ENCODE measurements around the gene CLEC16A. TPM values are rescaled to one million over a fixed set of nuclear protein-coding genes. Genes with fewer than 3 reads are reported as not detected.

The CLEC16A gene
- total and polyA plus RNA-seq, 9 of the 15 experiments (the other 6 are each of a cell fraction or from before 2014, with no cell fraction given), result 1.00 to 22.3 (median 10.0) TPM

DNA sequence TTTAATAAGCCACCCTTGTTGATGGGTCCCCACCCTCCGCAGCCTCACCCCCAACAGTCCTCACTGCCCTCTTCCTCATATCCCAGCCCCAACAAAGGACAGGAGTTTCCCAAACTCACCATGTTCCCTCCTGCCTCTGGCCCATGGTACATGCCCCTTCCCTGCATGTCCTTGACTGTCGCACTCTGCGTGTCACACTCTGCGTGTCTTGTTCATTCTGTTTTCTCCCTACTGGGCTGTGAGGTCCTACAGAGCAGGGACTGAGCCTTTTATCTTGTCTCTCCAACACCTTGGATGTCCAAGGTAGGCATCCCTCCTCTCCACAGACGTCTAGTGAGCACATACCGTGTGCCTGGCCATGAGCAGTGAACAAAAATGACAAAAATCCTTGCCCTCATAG is 156.9 kb downstream of the CLEC16A start (continued):
- TF ChIP-seq, protein P1, sequence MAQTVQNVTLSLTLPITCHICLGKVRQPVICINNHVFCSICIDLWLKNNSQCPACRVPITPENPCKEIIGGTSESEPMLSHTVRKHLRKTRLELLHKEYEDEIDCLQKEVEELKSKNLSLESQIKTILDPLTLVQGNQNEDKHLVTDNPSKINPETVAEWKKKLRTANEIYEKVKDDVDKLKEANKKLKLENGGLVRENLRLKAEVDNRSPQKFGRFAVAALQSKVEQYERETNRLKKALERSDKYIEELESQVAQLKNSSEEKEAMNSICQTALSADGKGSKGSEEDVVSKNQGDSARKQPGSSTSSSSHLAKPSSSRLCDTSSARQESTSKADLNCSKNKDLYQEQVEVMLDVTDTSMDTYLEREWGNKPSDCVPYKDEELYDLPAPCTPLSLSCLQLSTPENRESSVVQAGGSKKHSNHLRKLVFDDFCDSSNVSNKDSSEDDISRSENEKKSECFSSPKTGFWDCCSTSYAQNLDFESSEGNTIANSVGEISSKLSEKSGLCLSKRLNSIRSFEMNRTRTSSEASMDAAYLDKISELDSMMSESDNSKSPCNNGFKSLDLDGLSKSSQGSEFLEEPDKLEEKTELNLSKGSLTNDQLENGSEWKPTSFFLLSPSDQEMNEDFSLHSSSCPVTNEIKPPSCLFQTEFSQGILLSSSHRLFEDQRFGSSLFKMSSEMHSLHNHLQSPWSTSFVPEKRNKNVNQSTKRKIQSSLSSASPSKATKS (CRISPR knock-in tag; IDR thresholded peaks at IDR 0.05), result no peak
- TF ChIP-seq ZNF23 (CRISPR knock-in tag; IDR thresholded peaks at IDR 0.05) (no peak), ZNF121 (CRISPR knock-in tag; conservative IDR thresholded peaks at IDR 0.05) (no peak), KDM2B (CRISPR knock-in tag; IDR thresholded peaks at IDR 0.05) (no peak), MEF2A (IDR thresholded peaks at IDR 0.05; ENCODE audit: control insufficient read depth, low read depth, low read length) (no peak), U2AF1 (optimal IDR thresholded peaks at IDR 0.05; ENCODE audit: low read depth, low read length) (no peak), RBM34 (IDR thresholded peaks at IDR 0.05; ENCODE audit: borderline replicate concordance, insufficient read depth, low read length) (no peak), XRCC5 (IDR thresholded peaks at IDR 0.05; ENCODE audit: low read depth, low read length) (no peak), SMAD4 (CRISPR knock-in tag; conservative IDR thresholded peaks at IDR 0.05) (0 out of 2 replicates have a peak, but pooled peaks have one; percentile 11), NONO (IDR thresholded peaks at IDR 0.05; ENCODE audit: low read depth in 2 of 2, low read length in 1 of 2) (no peak), ZNF785 (CRISPR knock-in tag; IDR thresholded peaks at IDR 0.05) (no peak), NRF1 (conservative IDR thresholded peaks at IDR 0.05 in 1 of 2, IDR thresholded peaks at IDR 0.05 in 1 of 2) (no peak), ETV1 (tag; conservative IDR thresholded peaks at IDR 0.05; ENCODE audit: low read depth) (peak; percentile 12; the same call in 1 of the 2 replicates), HDGF (IDR thresholded peaks at IDR 0.05) (peak; percentile 58; the same call in 1 of the 2 replicates), EWSR1 (IDR thresholded peaks at IDR 0.05; ENCODE audit: borderline replicate concordance, low read depth, partially characterized antibody) (no peak), SRF (CRISPR knock-in tag; IDR thresholded peaks at IDR 0.05) (0 out of 4 replicates have a peak, but pooled peaks of 1 of the 2 experiments have one; percentile 52), ZNF764 (CRISPR knock-in tag; IDR thresholded peaks at IDR 0.05; ENCODE audit: low read depth) (no peak), PHF20 (IDR thresholded peaks at IDR 0.05; ENCODE audit: partially characterized antibody) (no peak), ELF2 (CRISPR knock-in tag; IDR thresholded peaks at IDR 0.05) (no peak), MXI1 (IDR thresholded peaks at IDR 0.05; ENCODE audit: low read depth, low read length) (no peak), RBM15 (IDR thresholded peaks at IDR 0.05; ENCODE audit: insufficient read depth, low read length) (no peak), CEBPG (CRISPR knock-in tag; IDR thresholded peaks at IDR 0.05) (no peak), CEBPG (tag; conservative IDR thresholded peaks at IDR 0.05 in 1 of 2, IDR thresholded peaks at IDR 0.05 in 1 of 2) (no peak)
- TF ChIP-seq, protein P2, sequence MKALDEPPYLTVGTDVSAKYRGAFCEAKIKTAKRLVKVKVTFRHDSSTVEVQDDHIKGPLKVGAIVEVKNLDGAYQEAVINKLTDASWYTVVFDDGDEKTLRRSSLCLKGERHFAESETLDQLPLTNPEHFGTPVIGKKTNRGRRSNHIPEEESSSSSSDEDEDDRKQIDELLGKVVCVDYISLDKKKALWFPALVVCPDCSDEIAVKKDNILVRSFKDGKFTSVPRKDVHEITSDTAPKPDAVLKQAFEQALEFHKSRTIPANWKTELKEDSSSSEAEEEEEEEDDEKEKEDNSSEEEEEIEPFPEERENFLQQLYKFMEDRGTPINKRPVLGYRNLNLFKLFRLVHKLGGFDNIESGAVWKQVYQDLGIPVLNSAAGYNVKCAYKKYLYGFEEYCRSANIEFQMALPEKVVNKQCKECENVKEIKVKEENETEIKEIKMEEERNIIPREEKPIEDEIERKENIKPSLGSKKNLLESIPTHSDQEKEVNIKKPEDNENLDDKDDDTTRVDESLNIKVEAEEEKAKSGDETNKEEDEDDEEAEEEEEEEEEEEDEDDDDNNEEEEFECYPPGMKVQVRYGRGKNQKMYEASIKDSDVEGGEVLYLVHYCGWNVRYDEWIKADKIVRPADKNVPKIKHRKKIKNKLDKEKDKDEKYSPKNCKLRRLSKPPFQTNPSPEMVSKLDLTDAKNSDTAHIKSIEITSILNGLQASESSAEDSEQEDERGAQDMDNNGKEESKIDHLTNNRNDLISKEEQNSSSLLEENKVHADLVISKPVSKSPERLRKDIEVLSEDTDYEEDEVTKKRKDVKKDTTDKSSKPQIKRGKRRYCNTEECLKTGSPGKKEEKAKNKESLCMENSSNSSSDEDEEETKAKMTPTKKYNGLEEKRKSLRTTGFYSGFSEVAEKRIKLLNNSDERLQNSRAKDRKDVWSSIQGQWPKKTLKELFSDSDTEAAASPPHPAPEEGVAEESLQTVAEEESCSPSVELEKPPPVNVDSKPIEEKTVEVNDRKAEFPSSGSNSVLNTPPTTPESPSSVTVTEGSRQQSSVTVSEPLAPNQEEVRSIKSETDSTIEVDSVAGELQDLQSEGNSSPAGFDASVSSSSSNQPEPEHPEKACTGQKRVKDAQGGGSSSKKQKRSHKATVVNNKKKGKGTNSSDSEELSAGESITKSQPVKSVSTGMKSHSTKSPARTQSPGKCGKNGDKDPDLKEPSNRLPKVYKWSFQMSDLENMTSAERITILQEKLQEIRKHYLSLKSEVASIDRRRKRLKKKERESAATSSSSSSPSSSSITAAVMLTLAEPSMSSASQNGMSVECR (CRISPR knock-in tag; IDR thresholded peaks at IDR 0.05), result no peak

All from K562 (cell line).